MCF 10A (cell line): ENCODE data around the gene ECSIT. TPM values are rescaled to one million over a fixed set of nuclear protein-coding genes. Genes with fewer than 3 reads are reported as not detected.

ENCODE experiments used
- BruUV-seq: library from RNA; stranded (reverse); fragments of 400-500 nt; replicated peaks from 2 replicates; lab custom pipeline; 2021; lab: Mats Ljungman, UMichigan
- CTCF ChIA-PET: fragments of 300-600 bp; sonication (Branson Sonifier 250); formaldehyde crosslinking; extraction: SDS; loops from one replicate; lab custom pipeline; 2021; ENCODE audit warnings: antibody characterized with exemption, inconsistent platforms; lab: Yijun Ruan, JAX
- POLR2A ChIA-PET: fragments of 300-600, 350-650 bp; sonication (Branson Sonifier 250); formaldehyde crosslinking; extraction: SDS; loops from one replicate; lab custom pipeline; 2020; ENCODE audit warnings: antibody characterized with exemption, inconsistent platforms; lab: Yijun Ruan, JAX
- DNase-seq: peaks from one replicate; pipeline ENCODE4 v3.0.0-alpha.2; 2018; ENCODE audit not compliant: unreplicated experiment
- H3K27ac Mint-ChIP-seq: one replicate; pipeline ENCODE4 v1.8.0; 2022; ENCODE audit warnings: mild to moderate bottlenecking, low read depth, mixed read lengths; ENCODE audit not compliant: unreplicated experiment
- H3K27me3 Mint-ChIP-seq: one replicate; pipeline ENCODE4 v1.8.0; 2022; ENCODE audit warnings: mixed read lengths; ENCODE audit not compliant: insufficient read depth, unreplicated experiment
- H3K36me3 Mint-ChIP-seq: one replicate; pipeline ENCODE4 v1.8.0; 2022; ENCODE audit warnings: mild to moderate bottlenecking, moderate library complexity, mixed read lengths; ENCODE audit not compliant: insufficient read depth, unreplicated experiment
- H3K4me1 Mint-ChIP-seq: one replicate; pipeline ENCODE4 v1.8.0; 2022; ENCODE audit warnings: mixed read lengths; ENCODE audit not compliant: insufficient read depth, unreplicated experiment
- H3K4me3 Mint-ChIP-seq: one replicate; pipeline ENCODE4 v1.8.0; 2022; ENCODE audit warnings: mild to moderate bottlenecking, moderate library complexity, mixed read lengths; ENCODE audit not compliant: unreplicated experiment
- H3K9me3 Mint-ChIP-seq: one replicate; pipeline ENCODE4 v1.8.0; 2022; ENCODE audit warnings: mixed read lengths; ENCODE audit not compliant: unreplicated experiment
- CTCF ChIP-seq: fragments of 200-600 bp; IDR thresholded peaks from one replicate; pipeline ENCODE4 v1.8.0; 2022; ENCODE audit warnings: antibody characterized with exemption, mild to moderate bottlenecking; ENCODE audit not compliant: unreplicated experiment
- intact Hi-C: fragments of 100-400 bp; cut with micrococcal nuclease; formaldehyde crosslinking; loops from 2 replicates; pipeline ENCODE4 v1.14.1; 2022
- total RNA-seq: library from RNA; stranded (reverse); gene quantifications from 2 replicates; pipeline ENCODE4 v1.2.3, GENCODE V29; 2022

ECSIT gene
- total RNA-seq, 1 experiment from 2014 or later: 26.8 TPM

- no peaks in the 10 kb centered on the region for H3K9me3 Mint-ChIP-seq
- H3K36me3 Mint-ChIP-seq: peaks cover 12% of the 10 kb centered on the region
- peak; percentile 96 for DNase-seq
- H3K4me3 Mint-ChIP-seq: peak within 1 kb of the TSS; percentile 81
- CTCF ChIA-PET: no interaction called here
- TSS peak; percentile 45 for BruUV-seq
- no peaks in the 10 kb centered on the region for H3K27me3 Mint-ChIP-seq
- intact Hi-C loops: loop anchor here (1.0 kb wide), 1 partner anchor 24 kb away; the partner anchor contains the start of gene ECSIT
- TF ChIP-seq CTCF: no peak
- H3K4me1 Mint-ChIP-seq: peaks cover 20% of the 10 kb centered on the region
- H3K27ac Mint-ChIP-seq: peak within 1 kb of the TSS; percentile 85
- POLR2A ChIA-PET: interaction anchor here (0.6 to 1.0 kb wide), 6 partner anchors 22 to 631 kb away, joined by 3 to 4 read pairs (median 3); partner anchors contain the start of genes ECSIT and ELOF1
These were observed 23.3 kb downstream of the ECSIT start, which contains the start of gene ZNF653 for GRCh38 chr19:11505504-11506100. Gene ZNF653 (minus strand): TSS chr19:11505839. CDS start chr19:11505786, 53 bp downstream.

DNA sequence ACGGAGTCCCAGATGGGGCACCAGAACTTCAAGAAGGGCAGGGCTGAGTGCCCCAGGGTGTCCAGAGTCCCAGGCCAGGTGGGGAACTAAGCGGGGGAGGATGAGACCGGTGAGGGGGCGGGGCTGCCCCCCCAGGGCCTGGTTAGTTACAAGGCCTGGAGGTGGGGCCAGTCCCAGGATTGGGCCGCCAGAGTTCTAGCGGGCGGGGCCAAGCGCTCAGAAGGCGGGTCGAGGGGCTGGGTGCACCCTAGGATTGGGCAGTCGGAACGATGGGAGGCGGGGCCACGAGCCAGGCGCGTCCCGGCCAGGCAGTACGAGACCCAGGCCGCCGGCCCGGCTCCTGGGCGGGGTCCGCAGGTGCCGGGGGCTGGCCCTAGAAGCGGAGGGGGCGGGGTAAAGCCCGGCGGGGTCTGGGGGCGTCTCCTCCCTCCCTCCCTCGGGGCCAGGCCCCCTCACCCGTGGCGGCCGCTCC is 23.9 kb downstream of the ECSIT start:
- intact Hi-C loops: loop anchor here (1.0 kb wide), 1 partner anchor 24 kb away; the partner anchor contains the start of gene ECSIT
- TF ChIP-seq CTCF: no peak
- Mint-ChIP-seq H3K27me3 (no peaks in the 10 kb centered on the region), H3K4me3 (peak overlapping the region; percentile 81), H3K27ac (peak overlapping the region; percentile 85), H3K4me1 (peaks cover 20% of the 10 kb centered on the region), H3K9me3 (no peaks in the 10 kb centered on the region), H3K36me3 (peaks cover 12% of the 10 kb centered on the region)
- no TSS peak for BruUV-seq
- CTCF ChIA-PET: no interaction called here
- POLR2A ChIA-PET: interaction anchor here (0.6 to 1.0 kb wide), 3 partner anchors 24 to 631 kb away, joined by 3 to 4 read pairs (median 3); partner anchors contain the start of gene ECSIT
- peak; percentile 96 for DNase-seq

DNA sequence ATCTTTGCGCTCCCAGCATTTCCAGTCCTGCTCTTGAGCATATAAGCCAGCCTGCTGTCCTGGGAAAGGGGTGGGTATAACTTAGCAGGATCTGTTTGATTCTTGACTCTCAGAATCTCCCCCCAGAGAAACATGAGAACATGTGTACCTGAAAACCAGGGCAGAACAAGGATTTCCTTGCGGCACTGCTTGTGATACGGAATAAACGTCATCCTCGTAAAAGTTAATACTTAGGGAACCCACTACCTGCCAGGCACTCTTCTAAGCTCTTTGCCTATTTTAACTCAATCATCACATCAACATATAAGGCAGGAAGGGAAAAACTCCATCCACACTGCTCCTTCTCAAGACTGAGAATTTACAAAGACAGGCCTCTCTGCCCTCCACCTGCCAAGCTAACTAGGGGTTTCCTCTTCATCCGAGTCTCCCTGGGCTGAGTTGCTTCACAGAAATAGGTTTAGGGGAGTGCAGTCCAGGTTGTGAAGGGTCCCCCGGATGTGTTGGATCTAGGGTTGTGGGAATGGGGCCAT is 24.4 kb downstream of the ECSIT start:
- intact Hi-C loops: loop anchor here (1.0 kb wide), 1 partner anchor 25 kb away; the partner anchor contains the start of gene ECSIT
- CTCF ChIA-PET: no interaction called here
- H3K36me3 Mint-ChIP-seq: peaks cover 12% of the 10 kb centered on the region

More for the DNA sequence above, 24.4 kb downstream of the ECSIT start:
- POLR2A ChIA-PET: interaction anchor here (1.0 to 1.4 kb wide), 2 partner anchors 14 to 24 kb away, joined by 3 read pairs; partner anchors contain the start of gene ECSIT
- no peak for DNase-seq
- BruUV-seq: TSS peak; percentile 33
- Mint-ChIP-seq H3K4me3 (peak overlapping the region; percentile 81), H3K9me3 (no peaks in the 10 kb centered on the region), H3K27me3 (no peaks in the 10 kb centered on the region), H3K27ac (peak overlapping the region; percentile 85), H3K4me1 (peaks cover 20% of the 10 kb centered on the region)
- TF ChIP-seq CTCF: no peak
